GM20000 (cell line): Measurements from ENCODE around the gene HS3ST2.

Source experiments
- DNase-seq: peaks from one replicate; pipeline ENCODE4 v3.0.0; 2012; ENCODE audit warnings: low spot score
- TF ChIP-seq, protein P1 (sequence below): IDR thresholded peaks from 2 replicates; pipeline ENCODE4 v1.5.1; 2012; ENCODE audit warnings: mild to moderate bottlenecking, control low read depth; ENCODE audit errors: extremely low read depth, missing control alignments

The HS3ST2 gene

DNA sequence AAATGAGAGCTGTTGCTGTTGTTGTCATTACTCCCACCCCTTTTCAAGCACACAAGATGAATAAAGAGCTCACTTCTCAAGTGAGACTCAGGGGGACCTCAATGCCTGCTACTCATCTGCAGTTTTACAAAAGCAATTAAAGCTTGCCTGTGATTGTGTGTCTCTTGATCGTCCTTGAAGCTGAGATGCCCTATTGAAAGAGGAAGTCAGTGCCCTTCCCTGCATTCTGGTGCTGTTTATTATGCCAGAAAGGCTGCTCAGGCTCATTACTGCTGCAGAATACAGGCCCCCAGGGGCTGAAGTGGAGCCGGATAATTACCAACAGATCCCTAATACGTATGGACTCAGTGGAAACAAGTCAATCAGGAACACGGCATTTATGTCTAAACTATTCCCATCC is 147.2 kb downstream of the HS3ST2 start:
- TF ChIP-seq, protein P1, sequence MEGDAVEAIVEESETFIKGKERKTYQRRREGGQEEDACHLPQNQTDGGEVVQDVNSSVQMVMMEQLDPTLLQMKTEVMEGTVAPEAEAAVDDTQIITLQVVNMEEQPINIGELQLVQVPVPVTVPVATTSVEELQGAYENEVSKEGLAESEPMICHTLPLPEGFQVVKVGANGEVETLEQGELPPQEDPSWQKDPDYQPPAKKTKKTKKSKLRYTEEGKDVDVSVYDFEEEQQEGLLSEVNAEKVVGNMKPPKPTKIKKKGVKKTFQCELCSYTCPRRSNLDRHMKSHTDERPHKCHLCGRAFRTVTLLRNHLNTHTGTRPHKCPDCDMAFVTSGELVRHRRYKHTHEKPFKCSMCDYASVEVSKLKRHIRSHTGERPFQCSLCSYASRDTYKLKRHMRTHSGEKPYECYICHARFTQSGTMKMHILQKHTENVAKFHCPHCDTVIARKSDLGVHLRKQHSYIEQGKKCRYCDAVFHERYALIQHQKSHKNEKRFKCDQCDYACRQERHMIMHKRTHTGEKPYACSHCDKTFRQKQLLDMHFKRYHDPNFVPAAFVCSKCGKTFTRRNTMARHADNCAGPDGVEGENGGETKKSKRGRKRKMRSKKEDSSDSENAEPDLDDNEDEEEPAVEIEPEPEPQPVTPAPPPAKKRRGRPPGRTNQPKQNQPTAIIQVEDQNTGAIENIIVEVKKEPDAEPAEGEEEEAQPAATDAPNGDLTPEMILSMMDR = no peak
- no peak for DNase-seq

DNA sequence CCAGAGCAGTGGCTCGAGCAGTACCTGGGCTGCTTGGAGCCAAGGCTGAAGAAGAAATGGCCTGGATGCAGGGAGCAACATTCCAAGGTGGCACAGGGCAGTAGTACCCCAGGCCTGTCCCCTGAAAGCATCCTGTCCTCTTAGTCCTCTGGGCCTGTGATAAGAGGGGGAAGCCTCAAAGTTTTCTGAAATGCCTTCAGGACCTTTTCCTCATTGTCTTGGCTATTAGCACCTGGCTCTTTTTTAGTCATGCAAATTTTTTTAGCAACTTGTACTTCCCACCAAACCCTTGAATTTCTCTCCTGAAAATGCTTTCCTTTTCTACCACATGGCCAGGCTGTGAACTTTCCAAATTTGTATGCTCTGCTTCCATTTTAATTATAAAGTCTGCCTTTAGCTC is 148.9 kb downstream of the HS3ST2 start:
- TF ChIP-seq, protein P1 = no peak
- no peak for DNase-seq
